Bronchial epithelial cell (primary cell): ENCODE data around the gene WFDC13. TPM values are rescaled to one million over a fixed set of nuclear protein-coding genes. Genes with fewer than 3 reads are reported as not detected.
"Not testable (repeated sequence)": the region's sequence is repeated elsewhere in the genome, so short reads cannot be mapped to it uniquely, and the experiment has no call there.

Experiments
- DNase-seq: peaks from one replicate; pipeline ENCODE4 v3.0.0-alpha.2; 2010; ENCODE audit warnings: low read depth
- FAIRE-seq: peaks from 2 replicates; lab custom pipeline; 2011; peaks lifted over from hg19 to GRCh38; lab: Jason Lieb, UNC
- H3K27me3 ChIP-seq: 2 replicates; pipeline ENCODE4 v1.5.1; 2011; ENCODE audit warnings: low read length; ENCODE audit not compliant: control insufficient read depth, insufficient read depth
- H3K36me3 ChIP-seq: 2 replicates; pipeline ENCODE4 v1.5.1; 2011; ENCODE audit warnings: low read length; ENCODE audit not compliant: control insufficient read depth, insufficient read depth
- H3K4me3 ChIP-seq: 2 replicates; pipeline ENCODE4 v1.5.1; 2011; ENCODE audit warnings: mild to moderate bottlenecking, low read depth, low read length, control low read depth
- CTCF ChIP-seq: IDR thresholded peaks from 2 replicates; pipeline ENCODE4 v1.5.1; 2011; ENCODE audit warnings: mild to moderate bottlenecking, moderate library complexity, low read length, control low read depth, inconsistent platforms; ENCODE audit not compliant: insufficient read depth, severe bottlenecking
- total RNA-seq: library from RNA; depleted of rRNA; stranded (reverse); fragments of >200 nt; gene quantifications from 2 replicates; pipeline ENCODE4 v1.2.1, GENCODE V29; 2014

WFDC13 gene
- total RNA-seq = not detected in 2 replicates

GRCh38 chr20:45701873-45702272 is at the start of gene WFDC13:
TSS of gene WFDC13 (plus strand) at chr20:45702038. CDS start at chr20:45702124, 86 bp downstream.
- FAIRE-seq (no peak), DNase-seq (no peak)
- TF ChIP-seq CTCF = no peak
- Histone ChIP-seq H3K36me3 (no peaks in the 10 kb centered on the region), H3K4me3 (no peak within 1 kb of the TSS), H3K27me3 (no peaks in the 10 kb centered on the region)

- not testable (repeated sequence) for DNase-seq, H3K4me3 ChIP-seq, H3K36me3 ChIP-seq, H3K27me3 ChIP-seq, FAIRE-seq
These were observed 44.8 kb upstream of the WFDC13 start for GRCh38 chr20:45657038-45657437.

GRCh38 chr20:45670139-45670538 is 31.7 kb upstream of the WFDC13 start, which contains the start of gene WFDC11:
TSS of gene WFDC11 (minus strand) at chr20:45670239. CDS start at chr20:45650600, 19,639 bp downstream.
- DNase-seq (no peak), FAIRE-seq (no peak)
- H3K36me3 ChIP-seq = no peaks in the 10 kb centered on the region
- no peak within 1 kb of the TSS for H3K4me3 ChIP-seq
- TF ChIP-seq CTCF = no peak
- no peaks in the 10 kb centered on the region for H3K27me3 ChIP-seq

- DNase-seq (no peak), FAIRE-seq (no peak)
- no peak for TF ChIP-seq CTCF
- Histone ChIP-seq H3K36me3 (no peaks in the 10 kb centered on the region), H3K4me3 (no peak overlapping the region), H3K27me3 (no peaks in the 10 kb centered on the region)
These were observed 29.1 kb upstream of the WFDC13 start for GRCh38 chr20:45672765-45673164.

- Histone ChIP-seq H3K36me3 (no peaks in the 10 kb centered on the region), H3K4me3 (no peak overlapping the region), H3K27me3 (peaks cover 2% of the 10 kb centered on the region)
- TF ChIP-seq CTCF = no peak
- DNase-seq = no peak
- FAIRE-seq = no peak
These were observed 22.2 kb upstream of the WFDC13 start for GRCh38 chr20:45679650-45680049.

GRCh38 chr20:45685896-45686295 is 15.9 kb upstream of the WFDC13 start:
- peak; percentile 39 for TF ChIP-seq CTCF
- Histone ChIP-seq H3K36me3 (no peaks in the 10 kb centered on the region), H3K27me3 (peaks cover 2% of the 10 kb centered on the region), H3K4me3 (no peak overlapping the region)
- FAIRE-seq (no peak), DNase-seq (peak; percentile 35)

GRCh38 chr20:45693346-45693745 is 8.5 kb upstream of the WFDC13 start:
- H3K4me3 ChIP-seq, H3K27me3 ChIP-seq, FAIRE-seq, DNase-seq, H3K36me3 ChIP-seq: not testable (repeated sequence)
